GM18858 (cell line): ENCODE measurements around the gene B3GALT6.

ENCODE experiments used
- ATAC-seq: cut with Tn5 transposase; IDR thresholded peaks from one replicate; pipeline ENCODE4 v1.9.1; 2021; ENCODE audit not compliant: unreplicated experiment

B3GALT6 gene

DNA sequence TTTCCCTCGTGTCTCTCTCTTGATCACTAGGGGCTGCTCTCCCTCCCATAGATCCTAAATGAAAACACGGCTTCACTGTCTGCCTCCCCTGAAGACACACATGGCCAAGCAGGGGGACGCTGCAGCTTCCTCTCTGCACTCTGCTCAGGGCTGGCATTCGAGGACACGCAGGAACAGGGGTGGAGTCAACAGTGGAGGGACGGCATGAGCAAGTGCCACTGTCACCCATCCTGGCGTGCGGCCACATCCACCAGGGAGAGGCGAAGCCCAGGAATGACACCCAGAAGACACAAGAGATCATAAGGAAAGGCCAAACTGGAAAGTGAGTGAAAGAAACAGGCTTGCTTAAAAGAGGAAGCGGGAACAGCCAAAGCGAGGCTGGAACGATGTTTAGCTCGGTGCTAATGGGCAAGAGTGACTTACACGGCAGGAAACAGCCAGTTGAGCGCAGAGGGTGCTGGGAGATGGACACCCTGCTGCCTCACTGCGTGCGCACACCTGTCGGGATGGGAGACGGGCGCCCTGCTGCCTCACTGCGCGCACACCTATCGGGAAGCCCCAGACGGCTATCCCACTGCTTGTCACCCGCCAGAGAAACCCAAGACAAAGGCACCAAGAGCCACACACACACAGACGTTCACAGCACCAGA lies 28.0 kb downstream of the B3GALT6 start:
- ATAC-seq = no peak

DNA sequence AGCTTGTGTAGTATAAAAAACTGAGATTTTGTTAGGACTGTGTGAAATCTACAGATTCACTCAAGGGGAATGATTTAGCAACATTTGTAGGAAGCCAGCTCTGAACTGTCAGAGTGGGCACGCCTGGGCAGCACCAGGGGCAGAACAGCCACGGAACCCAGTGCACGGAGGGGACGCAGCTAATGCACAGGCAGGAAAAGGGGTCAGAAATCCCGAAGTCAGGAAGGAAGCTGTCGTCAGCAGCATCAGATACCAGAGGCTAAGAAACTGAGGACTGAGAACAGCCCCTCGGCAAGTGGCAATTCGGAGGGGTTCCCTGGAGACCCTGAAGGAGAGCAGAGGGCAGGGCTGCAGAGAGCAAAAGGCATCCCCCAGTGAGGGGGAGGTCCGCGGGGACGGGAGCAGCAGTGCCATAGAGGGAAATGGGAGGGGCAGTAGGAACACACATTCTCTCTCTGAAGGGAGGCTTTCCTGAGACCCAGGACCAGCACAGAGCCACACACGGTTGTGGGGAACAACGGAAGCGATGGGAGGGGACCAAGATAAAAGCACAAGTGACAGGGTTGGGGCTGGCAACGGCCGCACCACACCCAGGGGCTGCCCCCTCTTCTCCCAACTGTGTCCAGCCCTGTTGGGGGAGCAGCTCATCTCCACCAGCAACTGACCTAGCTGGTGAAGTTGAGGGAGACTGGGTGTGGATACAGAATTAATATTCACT lies 29.0 kb downstream of the B3GALT6 start:
- ATAC-seq = no peak

DNA sequence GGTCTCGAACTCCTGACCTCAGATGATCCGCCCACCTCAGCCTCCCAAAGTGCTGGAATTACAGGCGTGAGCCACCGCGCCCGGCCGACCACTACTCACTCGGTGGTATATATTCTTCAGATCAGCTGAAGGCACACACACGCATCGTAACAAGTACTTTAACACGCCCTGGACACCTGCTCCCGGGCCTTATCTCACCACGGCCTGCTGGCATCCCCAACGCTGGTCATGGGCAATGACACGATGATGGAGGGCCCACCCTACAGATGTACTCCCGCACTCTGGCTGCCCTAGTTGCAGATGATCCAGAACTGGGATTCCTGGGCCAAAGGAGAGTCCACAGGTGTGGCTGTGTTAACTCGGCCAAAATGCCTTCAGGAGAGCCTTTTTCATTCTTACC lies 30.0 kb downstream of the B3GALT6 start:
- no peak for ATAC-seq

GRCh38 chr1:1262758-1263157 lies 30.7 kb downstream of the B3GALT6 start:
- ATAC-seq = no peak

- ATAC-seq = no peak
Observed at GRCh38 chr1:1264026-1264425, 32.0 kb downstream of the B3GALT6 start.

DNA sequence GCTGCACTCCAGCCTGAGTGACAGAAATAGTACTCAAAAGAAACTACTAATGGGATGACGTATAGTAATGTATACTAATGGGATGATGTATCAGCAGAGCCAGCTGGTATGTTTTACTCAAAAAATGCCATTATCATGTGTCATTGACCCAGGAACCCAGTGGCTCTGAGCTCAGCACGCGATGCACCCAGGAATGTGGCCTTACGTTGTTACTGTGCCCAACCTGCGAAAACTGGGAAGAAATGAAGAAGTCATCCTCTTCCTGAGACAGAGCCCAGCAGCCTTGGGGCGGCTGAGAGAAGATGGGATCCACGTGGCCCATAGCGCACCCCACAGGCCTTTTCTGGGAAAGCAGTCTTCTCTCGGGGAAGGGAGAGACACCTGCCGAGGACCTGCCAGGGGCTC lies 32.8 kb downstream of the B3GALT6 start:
- ATAC-seq = no peak

GRCh38 chr1:1267488-1268283 lies 35.6 kb downstream of the B3GALT6 start:
- no peak for ATAC-seq

DNA sequence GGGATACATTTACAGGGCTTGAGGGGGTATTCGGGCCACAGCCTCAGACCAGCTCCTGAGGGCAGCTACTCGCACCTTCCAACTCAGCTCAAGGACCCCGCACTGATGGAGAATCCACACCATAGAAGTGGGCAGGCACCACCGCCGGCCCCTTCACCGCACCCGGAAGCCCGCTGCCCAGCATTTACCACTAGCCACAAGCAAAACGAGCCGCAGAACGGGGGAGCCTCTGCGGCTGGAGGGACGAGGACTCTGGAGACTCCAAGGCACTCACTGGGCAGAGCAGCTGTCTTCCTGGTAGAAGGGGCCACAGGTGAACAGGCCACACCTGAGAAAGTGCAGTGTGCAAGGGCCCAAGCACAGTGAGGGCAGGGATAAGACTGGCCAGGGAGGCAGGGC lies 36.2 kb downstream of the B3GALT6 start:
- ATAC-seq = no peak

DNA sequence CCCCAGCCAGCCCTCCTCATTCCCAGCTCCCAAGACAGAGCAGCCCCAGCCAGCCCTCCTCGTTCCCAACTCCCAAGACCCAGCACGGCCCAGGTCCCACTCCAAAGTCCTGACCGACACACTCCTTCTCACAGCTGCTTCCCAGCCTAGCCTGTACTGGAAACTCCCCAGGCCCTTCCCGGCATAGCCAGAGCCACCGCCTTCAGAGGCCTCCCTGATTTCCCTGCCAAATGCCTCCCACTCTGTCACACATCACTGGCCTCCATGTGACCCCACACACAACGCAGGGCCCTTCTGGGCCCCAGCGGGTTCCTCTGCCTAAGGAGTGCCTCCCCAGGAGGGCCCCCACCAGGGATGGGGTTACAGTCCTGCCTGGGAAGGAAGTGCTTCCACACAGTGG lies 38.8 kb downstream of the B3GALT6 start:
- ATAC-seq = no peak

DNA sequence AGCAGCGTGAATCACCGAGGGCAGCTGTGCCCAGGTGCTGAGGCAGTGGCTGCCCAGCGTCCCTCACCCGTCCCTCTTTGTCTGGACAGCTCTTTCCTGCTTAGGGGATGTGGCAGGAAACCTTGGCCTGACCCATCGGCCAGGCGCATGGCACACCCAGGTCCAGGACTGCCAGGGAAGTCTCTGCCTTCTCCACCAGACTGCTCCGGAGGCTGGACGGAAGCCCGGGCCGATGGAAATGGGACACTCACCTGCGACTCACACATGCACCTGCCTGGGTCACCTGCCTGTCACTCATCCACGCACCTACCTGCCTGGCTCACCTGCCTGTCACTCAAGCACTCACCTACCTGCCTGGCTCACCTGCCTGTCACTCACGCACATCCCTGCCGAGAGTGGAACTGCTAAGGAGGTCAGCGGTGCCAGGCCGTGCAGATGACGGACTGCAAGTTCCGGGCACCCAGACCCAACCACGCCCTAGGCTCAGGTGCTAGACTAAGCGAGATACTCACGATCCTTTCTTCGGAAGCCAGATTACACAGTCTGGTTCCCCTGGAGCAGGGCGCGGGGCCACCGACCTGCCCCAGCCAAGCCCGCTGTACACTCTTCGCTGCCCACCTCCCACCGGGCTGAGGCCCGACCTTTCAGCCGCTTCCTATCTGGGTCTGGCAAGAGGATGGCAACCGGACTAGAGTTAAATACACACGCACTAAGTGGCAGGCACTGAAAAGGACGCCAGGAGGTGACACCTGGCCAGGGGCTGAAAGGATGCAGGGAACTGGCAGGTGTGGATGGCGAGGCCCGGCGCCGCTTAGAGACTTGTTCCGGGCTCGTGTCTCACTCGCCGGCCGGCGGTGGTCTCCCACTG lies 40.5 kb downstream of the B3GALT6 start:
- no peak for ATAC-seq

DNA sequence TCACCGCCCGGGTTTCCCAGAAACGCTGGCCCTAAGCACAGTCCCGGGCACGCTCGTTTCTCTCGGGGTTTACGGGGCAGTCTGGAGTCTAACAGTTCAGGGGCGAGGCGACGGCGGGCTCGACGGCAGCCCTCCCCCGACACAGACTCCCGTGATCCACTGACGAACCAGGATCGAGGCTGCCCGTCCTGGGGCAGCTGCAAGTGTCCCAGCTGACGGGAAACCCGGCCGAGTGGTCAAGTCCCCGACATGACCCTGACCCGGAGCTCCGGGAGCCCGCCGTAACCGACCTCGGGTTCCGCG lies 41.1 kb downstream of the B3GALT6 start:
- ATAC-seq = no peak

- ATAC-seq = no peak
Observed at GRCh38 chr1:1273512-1274298, 41.7 kb downstream of the B3GALT6 start, which contains the start of gene UBE2J2. UBE2J2 (minus strand) TSS chr1:1273854; CDS start chr1:1267992, 5,862 bp downstream.

- ATAC-seq = no peak
Observed at GRCh38 chr1:1274299-1274930, 42.4 kb downstream of the B3GALT6 start.

GRCh38 chr1:1274931-1275431 lies 42.9 kb downstream of the B3GALT6 start:
- no peak for ATAC-seq

DNA sequence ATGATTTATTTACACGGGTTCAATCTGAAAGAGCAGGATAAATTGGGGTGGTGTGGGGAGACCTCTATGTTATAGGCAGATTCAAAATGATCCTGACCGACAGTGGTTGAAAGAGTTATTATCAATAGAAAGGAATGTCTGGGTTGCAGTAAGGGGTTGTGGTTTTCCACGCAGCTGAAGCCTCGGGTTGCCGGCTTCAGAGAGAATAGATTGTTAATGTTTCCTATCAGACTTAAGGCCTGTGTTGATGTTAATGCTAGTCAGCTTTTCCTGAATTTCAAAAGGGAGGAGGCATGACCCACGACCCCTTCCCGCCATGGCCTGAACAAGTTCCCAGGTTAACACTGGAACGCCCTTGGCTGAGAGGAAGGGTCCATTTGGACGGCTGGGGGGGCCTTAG lies 43.8 kb downstream of the B3GALT6 start:
- ATAC-seq = no peak

GRCh38 chr1:1278620-1279019 lies 46.6 kb downstream of the B3GALT6 start:
- no peak for ATAC-seq

- ATAC-seq = no peak
Observed at GRCh38 chr1:1279028-1279427, 47.0 kb downstream of the B3GALT6 start.

- no peak for ATAC-seq
Observed at GRCh38 chr1:1280782-1281481, 48.9 kb downstream of the B3GALT6 start.
